Measurements from ENCODE around the gene PHF8. TPM values are rescaled to one million over a fixed set of nuclear protein-coding genes. Genes with fewer than 3 reads are reported as not detected.

PHF8 gene
- total RNA-seq, 1 experiment from 2014 or later: 17.7 TPM

DNA sequence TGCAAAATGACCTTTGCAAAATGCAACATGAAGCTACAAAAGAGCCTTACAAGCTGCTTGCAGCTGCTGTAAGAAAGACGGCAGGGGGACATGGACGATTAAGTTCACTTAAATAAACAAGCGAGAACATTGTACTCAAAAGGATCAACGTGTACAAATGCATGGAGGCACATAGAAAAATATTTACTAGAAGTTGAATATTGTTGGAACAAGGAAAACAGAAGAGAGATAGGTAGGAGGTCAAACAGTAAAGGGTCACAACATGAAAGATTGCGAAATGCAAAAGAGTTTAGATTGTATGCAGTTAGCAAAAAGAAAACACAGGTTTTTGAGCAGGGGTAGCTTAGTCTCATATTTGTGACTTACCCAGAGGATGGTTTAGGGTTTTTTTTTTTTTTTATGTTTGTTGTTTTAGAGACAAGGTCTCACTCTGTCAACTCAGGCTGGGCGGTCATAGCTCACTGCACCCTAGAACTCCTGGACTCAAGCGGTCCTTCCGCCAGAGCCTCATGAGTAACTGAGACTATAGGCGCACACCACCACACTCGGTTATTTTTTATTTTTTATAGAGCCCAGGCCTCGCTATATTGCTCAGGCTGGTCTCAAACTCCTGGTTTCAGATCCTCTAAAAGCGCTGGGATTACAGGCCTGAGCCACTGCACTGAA is 1.4 kb upstream of the PHF8 start:
- Histone ChIP-seq H3K4me3 (ENCODE audit: insufficient read depth, low read depth, low read length) (no peak overlapping the region), H3K36me3 (replicated peaks; ENCODE audit: control insufficient read depth, insufficient read depth, low read length) (no peaks in the 10 kb centered on the region), H3K27me3 (ENCODE audit: control insufficient read depth, insufficient read depth, low read length) (no peaks in the 10 kb centered on the region)
- no peak for DNase-seq

DNA sequence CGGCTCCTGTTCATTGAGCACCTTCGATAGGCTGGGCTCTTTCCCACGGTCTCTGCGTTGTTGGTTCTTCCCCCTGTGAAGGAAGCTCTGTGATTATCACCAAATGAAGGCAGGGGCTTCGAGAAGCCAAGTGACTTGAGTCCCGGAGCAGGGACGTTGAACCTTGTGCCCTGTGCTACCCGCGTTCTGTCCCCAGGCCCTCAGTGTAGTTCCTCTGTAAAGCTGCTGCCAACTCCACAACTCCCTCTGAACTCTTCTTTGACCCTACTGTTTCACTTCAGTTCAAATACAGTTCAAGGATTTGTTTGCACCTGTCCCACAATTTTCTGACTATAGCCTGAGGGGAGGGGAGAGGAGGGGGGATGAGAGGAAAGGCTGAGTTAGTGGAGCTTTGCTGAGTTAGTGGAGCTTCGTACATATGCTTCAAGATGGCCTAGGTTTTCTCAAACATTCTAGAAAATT is 635 bp upstream of the PHF8 start:
- H3K4me3 ChIP-seq (ENCODE audit: insufficient read depth, low read depth, low read length): peak overlapping the region; percentile 68
- no peak for DNase-seq
- no peaks in the 10 kb centered on the region for H3K27me3 ChIP-seq (ENCODE audit: control insufficient read depth, insufficient read depth, low read length)
- H3K36me3 ChIP-seq (replicated peaks; ENCODE audit: control insufficient read depth, insufficient read depth, low read length): no peaks in the 10 kb centered on the region

DNA sequence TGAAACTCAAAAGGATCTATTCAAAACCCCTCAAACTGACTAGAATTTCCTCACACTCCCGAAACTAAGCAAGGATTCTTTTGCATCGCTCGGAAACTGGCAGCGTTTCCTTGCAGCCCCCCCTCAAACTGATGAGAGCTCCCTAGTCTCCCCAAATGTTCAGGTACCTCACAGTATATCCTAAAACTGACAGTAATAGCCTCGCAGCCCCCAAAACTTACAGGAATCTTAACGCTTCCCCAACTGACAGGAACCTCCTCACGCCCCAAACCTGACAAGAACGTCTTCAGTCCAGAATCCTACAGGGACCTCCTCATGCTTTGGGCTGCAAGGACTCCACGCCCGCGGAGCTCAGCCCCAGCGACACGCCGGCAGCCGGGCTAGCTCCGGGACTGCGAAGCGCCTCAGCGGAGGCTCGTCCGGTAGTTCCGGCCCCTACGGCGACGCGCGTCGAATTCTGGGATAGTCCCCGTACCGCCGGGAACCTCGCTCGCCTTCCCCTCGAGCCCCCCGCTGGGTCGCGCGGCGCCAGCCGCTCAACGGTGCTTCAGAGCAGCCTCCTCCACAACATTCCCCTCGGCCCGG is 640 bp downstream of the PHF8 start:
- Histone ChIP-seq H3K4me3 (ENCODE audit: insufficient read depth, low read depth, low read length) (peak overlapping the region; percentile 68), H3K36me3 (replicated peaks; ENCODE audit: control insufficient read depth, insufficient read depth, low read length) (no peaks in the 10 kb centered on the region), H3K27me3 (ENCODE audit: control insufficient read depth, insufficient read depth, low read length) (no peaks in the 10 kb centered on the region)
- peak; percentile 73 for DNase-seq

DNA sequence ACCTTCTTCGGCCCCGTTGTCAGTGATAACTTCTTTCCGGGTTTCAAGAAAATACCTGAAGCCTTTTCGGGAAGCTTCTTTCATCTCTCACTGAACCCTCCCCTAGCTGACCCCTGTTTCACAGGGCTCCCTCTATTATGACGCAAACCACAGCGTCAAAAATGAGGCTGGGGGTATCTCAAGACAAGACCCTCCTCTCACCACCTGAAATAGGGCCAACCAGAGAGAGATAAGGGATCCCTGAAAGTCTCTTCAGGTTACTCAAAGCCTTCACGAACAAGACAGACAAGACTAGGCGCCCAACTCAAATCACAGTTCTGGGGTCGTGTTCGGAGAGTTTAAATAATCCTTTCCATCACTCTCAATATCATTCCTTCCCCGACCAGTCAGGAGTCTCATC is 1.2 kb downstream of the PHF8 start:
- no peak for DNase-seq
- H3K4me3 ChIP-seq (ENCODE audit: insufficient read depth, low read depth, low read length): peak overlapping the region; percentile 68
- H3K36me3 ChIP-seq (replicated peaks; ENCODE audit: control insufficient read depth, insufficient read depth, low read length): no peaks in the 10 kb centered on the region

DNA sequence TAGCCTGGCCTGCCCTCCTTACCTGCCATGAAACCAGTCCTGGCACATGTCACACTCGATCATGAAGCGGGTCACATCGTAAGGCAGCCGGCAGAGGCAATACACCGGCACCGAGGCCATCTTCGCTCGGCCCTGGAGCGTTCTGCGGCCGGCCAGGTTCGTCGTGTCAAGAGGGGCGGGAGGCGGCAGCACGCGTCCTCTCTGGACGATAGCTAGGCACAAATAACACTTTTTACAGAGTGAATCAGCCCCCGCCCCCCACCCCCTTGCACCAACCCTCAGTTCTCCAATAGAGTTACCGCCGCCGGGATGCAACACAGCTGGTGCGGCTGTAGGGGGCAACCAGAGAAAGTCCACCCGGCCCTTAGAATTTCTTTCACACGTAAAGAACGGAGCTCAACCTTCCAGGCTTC is 1.7 kb downstream of the PHF8 start:
- H3K4me3 ChIP-seq (ENCODE audit: insufficient read depth, low read depth, low read length): peak overlapping the region; percentile 68
- peak; percentile 74 for DNase-seq
- no peaks in the 10 kb centered on the region for H3K27me3 ChIP-seq (ENCODE audit: control insufficient read depth, insufficient read depth, low read length)
- no peaks in the 10 kb centered on the region for H3K36me3 ChIP-seq (replicated peaks; ENCODE audit: control insufficient read depth, insufficient read depth, low read length)

More for the DNA sequence above, 1.2 kb downstream of the PHF8 start:
- no peaks in the 10 kb centered on the region for H3K27me3 ChIP-seq (ENCODE audit: control insufficient read depth, insufficient read depth, low read length)

DNA sequence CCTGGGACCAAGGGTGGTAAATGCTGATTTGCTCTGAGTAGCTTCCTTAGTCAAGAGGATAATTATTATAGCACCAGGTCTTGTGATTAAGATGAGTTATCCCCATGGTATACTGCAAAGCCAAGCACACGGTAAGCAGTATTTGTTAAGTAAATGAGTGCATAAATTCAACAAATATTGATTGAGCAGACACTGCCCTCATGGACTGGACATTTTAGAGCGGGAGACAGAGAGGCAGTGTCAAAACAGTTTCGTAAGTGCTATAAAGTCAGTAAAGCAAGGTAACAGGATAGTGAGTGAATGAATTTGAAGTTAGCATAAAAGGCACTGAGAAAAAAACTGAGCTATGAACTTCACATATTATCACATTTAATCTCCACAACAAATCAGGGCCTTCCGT is 13.9 kb downstream of the PHF8 start:
- no peaks in the 10 kb centered on the region; the same call in 1 of the 2 replicates for H3K36me3 ChIP-seq (replicated peaks; ENCODE audit: control insufficient read depth, insufficient read depth, low read length)
- no peak for DNase-seq

DNA sequence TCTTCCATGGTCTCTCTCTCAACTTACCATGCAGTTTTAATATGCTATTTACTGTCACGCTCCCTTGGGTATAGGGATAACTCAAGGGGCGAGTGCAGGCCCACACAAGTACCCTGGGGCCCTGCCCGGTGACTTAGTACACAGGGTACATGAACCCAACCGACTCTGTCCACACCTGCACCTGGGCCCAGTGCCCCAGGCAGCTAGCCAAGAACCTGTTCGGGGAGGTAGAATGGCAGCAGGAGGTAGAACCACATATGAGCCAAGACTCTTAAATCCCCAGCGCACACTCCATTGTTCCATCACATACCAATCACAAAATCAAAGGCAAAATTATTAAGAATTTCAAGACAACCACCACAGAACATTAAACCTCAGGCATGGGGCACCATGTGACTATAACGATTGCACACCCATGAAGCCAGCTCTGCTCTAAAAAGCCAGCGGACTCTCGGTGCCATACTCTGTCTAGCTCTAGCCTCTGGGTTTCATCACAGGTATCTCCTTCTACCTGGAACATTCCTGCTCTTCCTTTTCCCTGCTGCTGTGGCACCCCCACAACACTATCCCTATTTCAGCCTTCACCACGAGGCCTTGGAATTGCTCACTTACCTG is 14.6 kb downstream of the PHF8 start:
- Histone ChIP-seq H3K4me3 (ENCODE audit: insufficient read depth, low read depth, low read length) (no peak overlapping the region), H3K36me3 (replicated peaks; ENCODE audit: control insufficient read depth, insufficient read depth, low read length) (no peaks in the 10 kb centered on the region; the same call in 1 of the 2 replicates), H3K27me3 (ENCODE audit: control insufficient read depth, insufficient read depth, low read length) (no peaks in the 10 kb centered on the region)
- no peak for DNase-seq

More for the DNA sequence above, 13.9 kb downstream of the PHF8 start:
- no peak overlapping the region for H3K4me3 ChIP-seq (ENCODE audit: insufficient read depth, low read depth, low read length)
- no peaks in the 10 kb centered on the region for H3K27me3 ChIP-seq (ENCODE audit: control insufficient read depth, insufficient read depth, low read length)

DNA sequence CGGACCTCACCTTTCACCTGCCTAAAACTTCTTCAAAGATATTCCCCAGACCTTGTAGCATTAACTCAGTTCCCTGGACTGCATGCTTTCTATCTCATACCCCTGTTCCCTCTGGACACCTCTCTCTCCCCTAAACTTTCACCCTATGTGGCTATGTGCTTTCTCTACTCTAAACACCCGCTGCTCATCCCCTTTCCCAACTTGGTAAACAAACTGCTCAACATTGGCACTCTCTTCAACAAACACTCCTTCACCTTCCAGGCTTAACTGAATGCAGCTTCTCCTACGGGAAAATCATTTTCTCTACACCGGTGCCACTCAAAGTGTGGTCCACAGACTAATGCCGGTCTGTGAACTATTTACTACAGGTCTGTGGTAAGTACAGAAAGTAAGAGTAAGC is 19.9 kb downstream of the PHF8 start:
- Histone ChIP-seq H3K4me3 (ENCODE audit: insufficient read depth, low read depth, low read length) (no peak overlapping the region), H3K27me3 (ENCODE audit: control insufficient read depth, insufficient read depth, low read length) (no peaks in the 10 kb centered on the region), H3K36me3 (replicated peaks; ENCODE audit: control insufficient read depth, insufficient read depth, low read length) (peaks cover 2% of the 10 kb centered on the region)
- no peak for DNase-seq

DNA sequence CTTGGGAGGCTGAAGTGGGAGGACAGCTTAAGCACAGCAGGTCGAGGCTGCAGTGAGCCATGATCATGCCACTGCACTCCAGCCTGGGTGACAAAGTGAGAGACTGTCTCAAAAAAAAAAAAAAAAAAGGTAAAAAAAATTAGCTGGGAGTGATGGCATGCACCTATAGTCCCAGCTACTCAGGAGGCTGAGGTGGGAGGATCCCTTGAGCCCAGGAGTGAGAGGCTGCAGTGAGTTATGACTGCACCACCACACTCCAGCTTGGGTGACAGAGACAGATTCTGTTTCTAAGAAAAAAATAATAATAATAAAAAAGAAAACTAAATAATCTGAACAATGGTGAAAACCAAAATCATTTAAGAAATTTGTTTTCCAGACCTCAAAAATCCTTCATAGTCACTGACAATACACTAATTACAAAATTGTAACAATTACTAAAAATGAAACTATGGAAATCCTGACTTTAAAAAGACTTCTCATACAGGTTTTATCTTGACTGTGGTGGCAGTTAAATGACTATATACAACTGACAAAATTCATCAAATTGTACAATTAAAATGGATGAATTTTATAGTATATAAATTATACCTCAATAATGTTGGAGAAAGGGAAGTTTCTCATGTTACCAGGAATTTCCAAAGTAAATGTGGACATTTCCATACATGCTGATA is 31.3 kb downstream of the PHF8 start:
- Histone ChIP-seq H3K4me3 (ENCODE audit: insufficient read depth, low read depth, low read length) (no peak overlapping the region), H3K36me3 (replicated peaks; ENCODE audit: control insufficient read depth, insufficient read depth, low read length) (no peaks in the 10 kb centered on the region; the same call in 1 of the 2 replicates), H3K27me3 (ENCODE audit: control insufficient read depth, insufficient read depth, low read length) (no peaks in the 10 kb centered on the region)
- no peak for DNase-seq

DNA sequence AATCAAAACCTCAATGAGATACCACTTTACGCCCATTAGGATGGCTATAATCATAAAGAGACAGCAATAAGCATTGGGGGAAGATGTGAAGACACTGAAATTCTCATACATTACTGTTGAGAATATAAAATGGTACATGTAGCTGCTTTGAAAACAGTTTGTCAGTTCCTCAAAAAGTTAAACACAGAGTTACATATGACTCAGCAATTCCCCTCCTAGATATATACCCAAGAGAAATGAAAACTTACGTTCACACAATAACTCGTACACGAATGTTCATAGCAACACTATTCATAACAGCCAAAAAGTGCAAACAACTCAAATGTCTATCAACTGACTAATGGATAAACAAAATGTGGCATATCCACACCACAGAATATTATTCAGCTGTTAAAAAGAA is 36.6 kb downstream of the PHF8 start:
- no peak for DNase-seq
- Histone ChIP-seq H3K27me3 (ENCODE audit: control insufficient read depth, insufficient read depth, low read length) (no peaks in the 10 kb centered on the region), H3K4me3 (ENCODE audit: insufficient read depth, low read depth, low read length) (no peak overlapping the region), H3K36me3 (replicated peaks; ENCODE audit: control insufficient read depth, insufficient read depth, low read length) (no peaks in the 10 kb centered on the region)

DNA sequence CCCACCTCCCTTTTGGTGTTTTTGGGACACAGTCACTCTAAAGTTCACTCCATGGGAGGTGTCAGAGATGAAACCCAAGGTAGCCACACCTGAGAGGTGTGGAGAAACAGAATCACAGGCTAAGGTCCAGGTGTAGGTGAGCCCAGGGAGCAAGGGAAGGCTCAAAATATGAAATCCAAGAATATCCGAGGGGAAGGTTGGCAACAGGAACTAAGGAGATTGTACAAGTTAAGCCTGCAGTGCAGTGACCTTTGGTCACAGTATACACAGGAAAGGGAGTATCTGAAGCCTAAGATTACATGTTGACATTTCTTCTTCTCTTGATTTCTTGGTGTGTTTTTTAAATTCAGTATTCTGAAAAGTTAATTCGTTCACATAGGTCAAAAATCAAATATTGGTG is 46.5 kb downstream of the PHF8 start:
- DNase-seq: no peak
- Histone ChIP-seq H3K27me3 (ENCODE audit: control insufficient read depth, insufficient read depth, low read length) (no peaks in the 10 kb centered on the region), H3K36me3 (replicated peaks; ENCODE audit: control insufficient read depth, insufficient read depth, low read length) (no peaks in the 10 kb centered on the region; the same call in 1 of the 2 replicates), H3K4me3 (ENCODE audit: insufficient read depth, low read depth, low read length) (no peak overlapping the region)

DNA sequence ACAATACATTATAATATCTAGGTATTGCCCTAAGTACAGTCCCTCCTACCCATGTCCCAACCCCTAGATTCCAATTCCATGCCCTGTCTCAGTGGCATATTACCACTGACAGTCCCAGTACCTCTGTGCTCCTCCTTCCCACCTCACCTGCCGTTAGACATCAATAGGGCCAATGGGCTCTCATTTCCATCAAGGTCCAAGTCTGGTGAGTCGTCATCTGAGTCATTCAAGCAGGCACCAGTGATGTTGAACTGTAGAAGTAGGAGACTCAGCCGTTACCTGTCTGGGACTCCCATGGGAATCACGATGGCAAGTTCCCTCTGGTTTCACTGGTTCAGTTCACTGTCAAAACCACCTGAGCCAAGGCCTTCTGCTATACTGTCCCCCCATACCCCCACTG is 51.7 kb downstream of the PHF8 start:
- Histone ChIP-seq H3K36me3 (replicated peaks; ENCODE audit: control insufficient read depth, insufficient read depth, low read length) (no peaks in the 10 kb centered on the region; the same call in 1 of the 2 replicates), H3K27me3 (ENCODE audit: control insufficient read depth, insufficient read depth, low read length) (no peaks in the 10 kb centered on the region), H3K4me3 (ENCODE audit: insufficient read depth, low read depth, low read length) (no peak overlapping the region)
- no peak for DNase-seq

DNA sequence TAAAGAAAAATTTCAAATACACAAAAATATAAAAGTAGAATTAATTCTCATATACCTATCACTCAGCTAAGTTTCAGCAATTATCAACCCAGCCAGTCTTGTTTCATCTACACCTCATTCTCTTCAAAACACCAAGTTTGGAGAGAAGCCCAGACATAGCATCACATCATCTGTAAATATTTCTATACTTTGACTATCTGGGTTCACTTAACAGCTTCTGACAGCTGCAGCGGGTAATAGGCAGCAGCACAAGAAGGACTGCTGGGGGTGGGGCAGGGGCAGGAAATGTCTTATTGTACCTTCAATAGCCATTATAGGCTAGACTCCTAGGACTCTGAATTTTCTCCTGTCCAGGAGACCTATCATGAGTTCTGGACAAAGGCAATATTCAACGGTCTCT is 54.1 kb downstream of the PHF8 start:
- H3K36me3 ChIP-seq (replicated peaks; ENCODE audit: control insufficient read depth, insufficient read depth, low read length): no peaks in the 10 kb centered on the region; the same call in 1 of the 2 replicates
- no peaks in the 10 kb centered on the region for H3K27me3 ChIP-seq (ENCODE audit: control insufficient read depth, insufficient read depth, low read length)
- no peak overlapping the region for H3K4me3 ChIP-seq (ENCODE audit: insufficient read depth, low read depth, low read length)
- DNase-seq: no peak

DNA sequence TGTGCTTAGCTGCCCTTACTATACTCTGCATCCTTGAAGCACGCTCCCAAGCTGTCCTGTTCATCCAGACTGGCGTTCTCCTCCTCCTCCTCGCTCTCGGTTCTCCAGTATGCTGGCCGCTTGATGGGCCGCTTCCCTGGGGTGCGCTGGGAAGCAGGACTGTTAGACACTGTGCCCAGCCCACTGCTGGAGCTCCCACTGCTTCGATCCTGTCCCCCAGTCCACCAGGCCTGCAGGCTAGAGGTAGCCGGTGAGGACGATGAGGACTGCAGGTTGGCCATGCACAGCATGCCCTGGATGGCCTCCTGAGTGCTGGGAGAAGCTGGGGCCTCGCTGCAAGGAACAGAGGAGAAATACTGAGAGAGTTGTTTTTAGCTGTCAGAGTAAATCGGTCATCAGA is 59.4 kb downstream of the PHF8 start:
- Histone ChIP-seq H3K36me3 (replicated peaks; ENCODE audit: control insufficient read depth, insufficient read depth, low read length) (peaks cover 1% of the 10 kb centered on the region; the same call in 1 of the 2 replicates), H3K4me3 (ENCODE audit: insufficient read depth, low read depth, low read length) (no peak overlapping the region), H3K27me3 (ENCODE audit: control insufficient read depth, insufficient read depth, low read length) (no peaks in the 10 kb centered on the region)
- no peak for DNase-seq

DNA sequence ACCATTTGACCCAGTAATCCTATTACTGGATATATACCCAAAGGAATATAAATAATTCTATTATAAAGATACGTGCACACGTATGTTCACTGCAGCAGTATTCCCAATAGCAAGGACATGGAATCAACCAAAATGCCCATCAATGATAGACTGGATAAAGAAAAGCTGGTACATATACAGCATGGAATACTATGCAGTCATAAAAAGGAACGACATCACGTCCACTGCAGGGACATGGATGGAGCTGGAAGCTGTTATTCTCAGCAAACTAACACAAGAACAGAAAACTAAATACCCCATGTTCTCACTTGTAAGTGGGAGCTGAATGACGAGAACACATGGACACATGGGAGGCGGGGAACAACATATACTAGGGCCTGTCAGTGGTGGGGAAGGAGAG is 69.7 kb downstream of the PHF8 start:
- DNase-seq: no peak
- no peaks in the 10 kb centered on the region for H3K36me3 ChIP-seq (replicated peaks; ENCODE audit: control insufficient read depth, insufficient read depth, low read length)
- H3K27me3 ChIP-seq (ENCODE audit: control insufficient read depth, insufficient read depth, low read length): no peaks in the 10 kb centered on the region
- no peak overlapping the region for H3K4me3 ChIP-seq (ENCODE audit: insufficient read depth, low read depth, low read length)

Measured in H7 (cell line).